Endodermal cell (in vitro differentiated cells): Measurements from ENCODE around the gene SOHLH1. TPM values are rescaled to one million over a fixed set of nuclear protein-coding genes. Genes with fewer than 3 reads are reported as not detected.

Experiments
- DNase-seq: peaks from one replicate; pipeline ENCODE4 v3.0.0-alpha.2; 2017
- H3K27ac ChIP-seq: 2 replicates; pipeline ENCODE4 v1.5.1; 2013; ENCODE audit warnings: mild to moderate bottlenecking, low read depth, low read length, moderate library complexity
- H3K27me3 ChIP-seq: 2 replicates; pipeline ENCODE4 v1.6.1; 2013; ENCODE audit warnings: mild to moderate bottlenecking, low read length, moderate library complexity; ENCODE audit not compliant: insufficient read depth, control insufficient read depth, poor library complexity, severe bottlenecking
- H3K36me3 ChIP-seq: 2 replicates; pipeline ENCODE4 v1.7.0; 2013; ENCODE audit warnings: mild to moderate bottlenecking, low read length, moderate library complexity; ENCODE audit not compliant: control insufficient read depth, insufficient read depth
- H3K4me1 ChIP-seq: one replicate; pipeline ENCODE4 v1.7.0; 2013; ENCODE audit warnings: low read length; ENCODE audit not compliant: control insufficient read depth, insufficient read depth
- H3K4me3 ChIP-seq: 2 replicates; pipeline ENCODE4 v1.5.1; 2013; ENCODE audit warnings: mild to moderate bottlenecking, low read length, moderate library complexity
- H3K9ac ChIP-seq: 2 replicates; pipeline ENCODE4 v1.6.1; 2013; ENCODE audit warnings: mild to moderate bottlenecking, low read length, moderate library complexity; ENCODE audit not compliant: poor library complexity, severe bottlenecking; ENCODE audit errors: extremely low read depth
- H3K9me3 ChIP-seq: 2 replicates; pipeline ENCODE4 v1.6.1; 2013; ENCODE audit warnings: mild to moderate bottlenecking, low read length, moderate library complexity; ENCODE audit not compliant: control insufficient read depth
- H3K27ac Mint-ChIP-seq: 2 replicates; pipeline ENCODE4 v1.8.0; 2020; ENCODE audit warnings: mixed read lengths
- H3K27me3 Mint-ChIP-seq: 2 replicates; pipeline ENCODE4 v1.8.0; 2021; ENCODE audit warnings: mild to moderate bottlenecking, mixed read lengths; ENCODE audit not compliant: insufficient read depth
- H3K36me3 Mint-ChIP-seq: 2 replicates; pipeline ENCODE4 v1.8.0; 2020; ENCODE audit warnings: low read depth, mixed read lengths
- H3K4me1 Mint-ChIP-seq: 2 replicates; pipeline ENCODE4 v1.8.0; 2020; ENCODE audit warnings: mixed read lengths
- H3K4me3 Mint-ChIP-seq: 2 replicates; pipeline ENCODE4 v1.8.0; 2020; ENCODE audit warnings: mild to moderate bottlenecking, moderate library complexity, mixed read lengths
- H3K9me3 Mint-ChIP-seq: 2 replicates; pipeline ENCODE4 v1.8.0; 2020; ENCODE audit warnings: mild to moderate bottlenecking, mixed read lengths
- CTCF ChIP-seq: fragments of 200-600 bp; sonication (generic); conservative IDR thresholded peaks from 2 replicates; pipeline ENCODE4 v1.5.0; 2021; ENCODE audit warnings: antibody characterized with exemption, mild to moderate bottlenecking
- WGBS, 2 experiments: methylation state at CpG; one replicate each; pipeline versions ENCODE4 v1.1.5 to v1.1.7; 2013; ENCODE audit warnings: missing lambda C conversion rate in 2 of 2, mixed read lengths in 1 of 2; ENCODE audit not compliant: insufficient coverage in 1 of 2, insufficient read length in 1 of 2; 5-methylcytosine and 5-hydroxymethylcytosine counted together
- total RNA-seq, 2 donors: library from RNA; stranded (reverse); fragmentation: NEBNext Ultra II Directional in 1 of 2; extraction: Animal tissue kit (Norgen Biotek cat#: 25700) in 1 of 2; gene quantifications; 2 replicates in 1 of 2; 3 replicates in 1 of 2; pipeline ENCODE4 v1.2.1, GENCODE V29; 2021

SOHLH1 gene
- total RNA-seq, 2 donors from 2014 or later: not detected

DNA sequence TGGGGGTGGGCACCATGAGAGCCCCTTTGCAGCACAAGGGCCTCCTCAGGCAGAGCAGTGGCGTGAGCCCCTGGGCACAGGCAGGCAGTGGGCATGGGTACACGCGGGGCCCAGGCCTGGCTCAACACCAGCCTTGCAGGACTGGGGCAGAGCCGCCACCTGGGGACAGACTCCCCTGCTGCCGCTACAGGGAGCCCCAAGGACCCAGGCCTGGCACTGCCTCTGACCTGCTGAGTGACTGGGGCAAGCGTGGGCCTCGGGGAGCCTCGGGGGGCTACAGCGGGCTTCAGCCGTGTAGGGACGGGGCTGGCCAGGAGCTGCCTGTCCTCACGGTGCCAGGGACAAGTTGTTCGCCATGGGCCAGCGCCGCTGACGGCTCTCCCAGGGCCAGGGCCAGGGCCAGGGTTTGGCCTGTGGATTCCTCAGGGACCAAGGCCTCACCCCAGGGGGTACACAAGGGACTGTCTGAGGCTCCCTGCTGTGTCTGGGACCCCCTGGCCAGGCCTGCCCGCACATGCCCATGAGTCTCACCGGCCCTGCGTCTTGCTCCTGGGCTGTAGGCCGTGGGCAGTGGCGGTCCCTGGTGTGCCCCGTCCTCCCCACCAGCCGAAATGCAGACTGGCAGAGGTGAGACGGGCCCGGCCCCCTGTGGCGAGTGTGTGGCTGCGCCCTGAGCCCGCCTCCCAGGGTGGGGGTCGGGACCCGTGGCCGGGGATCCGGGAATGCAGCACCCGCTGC is 45.2 kb upstream of the SOHLH1 start:
- whole genome bisulfite sequencing, 2 experiments: 92 to 94% methylated on average over 26 to 33 of the region's 33 CpGs
- Histone ChIP-seq H3K4me1 (no peaks in the 10 kb centered on the region), H3K27ac (no peak overlapping the region), H3K4me3 (no peak overlapping the region), H3K9ac (no peak overlapping the region), H3K36me3 (no peaks in the 10 kb centered on the region), H3K27me3 (no peaks in the 10 kb centered on the region), H3K9me3 (no peaks in the 10 kb centered on the region)
- no peaks in the 10 kb centered on the region for H3K4me1 Mint-ChIP-seq
- H3K9me3 Mint-ChIP-seq: no peaks in the 10 kb centered on the region
- no peaks in the 10 kb centered on the region for H3K36me3 Mint-ChIP-seq
- no peaks in the 10 kb centered on the region for H3K27me3 Mint-ChIP-seq
- DNase-seq: no peak
- no peak overlapping the region for H3K4me3 Mint-ChIP-seq
- H3K27ac Mint-ChIP-seq: no peak overlapping the region
- no peak for TF ChIP-seq CTCF

DNA sequence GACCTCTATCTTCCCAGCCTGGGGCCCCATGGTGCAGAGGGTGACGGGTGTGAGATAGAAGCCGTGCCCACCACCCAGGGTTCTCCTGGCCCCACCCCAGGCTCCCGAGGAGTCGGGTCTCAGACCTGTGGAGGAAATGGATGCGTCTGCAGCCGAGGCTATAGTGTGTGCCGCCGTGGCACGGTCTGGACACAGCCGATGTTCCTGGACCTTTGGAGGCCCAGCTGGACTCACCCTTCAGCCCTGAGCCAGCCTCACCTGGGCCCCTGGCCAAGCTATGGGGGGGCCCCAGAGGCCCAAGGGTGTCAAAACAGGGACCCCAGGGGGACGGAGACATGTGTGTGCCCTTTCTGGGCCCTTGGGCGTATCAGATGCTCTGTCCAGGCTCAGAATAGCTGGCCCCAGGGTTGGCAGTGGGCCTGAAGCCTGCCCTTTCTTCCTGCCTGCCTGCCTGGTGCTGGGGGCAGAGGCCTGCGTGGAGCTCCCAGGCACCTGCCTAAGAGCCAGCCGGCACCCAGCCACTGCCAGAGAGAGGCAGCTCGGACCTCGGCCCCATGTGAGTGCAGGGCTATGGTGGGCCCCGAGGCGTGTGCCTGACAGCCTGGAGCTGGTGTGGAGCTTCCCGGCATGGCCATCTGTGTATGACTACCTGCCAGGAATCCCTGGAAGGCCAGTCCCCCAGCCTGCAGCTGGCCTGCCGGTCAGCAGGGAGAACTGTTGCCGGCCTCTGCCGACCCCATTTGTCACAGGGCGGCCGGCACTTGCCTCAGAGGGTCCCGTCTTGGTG is 44.5 kb upstream of the SOHLH1 start:
- H3K4me1 Mint-ChIP-seq: no peaks in the 10 kb centered on the region
- no peaks in the 10 kb centered on the region for H3K36me3 Mint-ChIP-seq
- no peak for DNase-seq

DNA sequence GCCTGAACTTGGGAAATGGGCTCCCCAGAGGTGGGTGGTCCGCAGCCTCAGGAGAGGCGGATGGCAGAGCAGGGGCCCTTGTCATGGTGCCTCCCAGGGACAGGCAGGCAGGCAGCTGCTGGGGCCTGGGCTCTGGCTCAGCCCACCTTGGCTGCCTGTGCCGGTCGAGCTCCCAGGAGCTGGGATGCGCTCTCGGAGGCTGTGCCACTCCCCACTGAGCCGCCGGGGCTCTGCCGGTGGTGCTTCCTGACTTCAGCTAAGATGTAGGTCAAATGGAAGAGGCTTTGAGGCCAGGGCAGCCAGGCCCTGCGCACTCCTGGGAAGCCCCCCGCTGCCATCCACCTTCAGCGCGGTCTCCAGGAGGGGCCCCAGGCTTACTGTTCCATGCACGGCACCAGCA is 43.7 kb upstream of the SOHLH1 start:
- no peaks in the 10 kb centered on the region for H3K36me3 Mint-ChIP-seq
- no peak overlapping the region for H3K27ac Mint-ChIP-seq
- no peaks in the 10 kb centered on the region for H3K27me3 ChIP-seq

More for the DNA sequence above, 44.5 kb upstream of the SOHLH1 start:
- Mint-ChIP-seq H3K27me3 (no peaks in the 10 kb centered on the region), H3K4me3 (no peak overlapping the region), H3K9me3 (no peaks in the 10 kb centered on the region), H3K27ac (no peak overlapping the region)
- H3K4me1 ChIP-seq: no peaks in the 10 kb centered on the region
- H3K9me3 ChIP-seq: no peaks in the 10 kb centered on the region
- H3K9ac ChIP-seq: no peak overlapping the region
- TF ChIP-seq CTCF: no peak
- WGBS, 2 experiments: 90 to 91% methylated on average over 18 to 25 of the region's 25 CpGs
- no peaks in the 10 kb centered on the region for H3K27me3 ChIP-seq
- no peak overlapping the region for H3K4me3 ChIP-seq
- no peaks in the 10 kb centered on the region for H3K36me3 ChIP-seq
- H3K27ac ChIP-seq: no peak overlapping the region

More for the DNA sequence above, 43.7 kb upstream of the SOHLH1 start:
- H3K36me3 ChIP-seq: no peaks in the 10 kb centered on the region
- no peak overlapping the region for H3K9ac ChIP-seq
- TF ChIP-seq CTCF: no peak
- no peaks in the 10 kb centered on the region for H3K9me3 Mint-ChIP-seq
- H3K27ac ChIP-seq: no peak overlapping the region
- H3K9me3 ChIP-seq: no peaks in the 10 kb centered on the region
- no peaks in the 10 kb centered on the region for H3K27me3 Mint-ChIP-seq
- no peak for DNase-seq
- H3K4me1 Mint-ChIP-seq: no peaks in the 10 kb centered on the region
- WGBS, 2 experiments: 91 to 93% methylated on average over 10 to 14 of the region's 14 CpGs
- H3K4me3 ChIP-seq: no peak overlapping the region
- no peak overlapping the region for H3K4me3 Mint-ChIP-seq
- H3K4me1 ChIP-seq: no peaks in the 10 kb centered on the region
